ENCODE data around the gene CDC42EP2. TPM values are rescaled to one million over a fixed set of nuclear protein-coding genes. Genes with fewer than 3 reads are reported as not detected.

CDC42EP2 gene
- polyA plus RNA-seq (2012; ENCODE audit: missing spikeins), result not detected

- TF ChIP-seq TAF1 (IDR thresholded peaks at IDR 0.05; ENCODE audit: borderline replicate concordance, low read depth, low read length), result no peak
- FAIRE-seq, result peak; percentile 94
- DNase-seq (ENCODE audit: insufficient read length), result peak; percentile 91
These were observed at the start of gene CDC42EP2 for GRCh38 chr11:65314501-65315203. CDC42EP2 (plus strand) TSS chr11:65314866; CDS start chr11:65320899, 6,033 bp downstream.

DNA sequence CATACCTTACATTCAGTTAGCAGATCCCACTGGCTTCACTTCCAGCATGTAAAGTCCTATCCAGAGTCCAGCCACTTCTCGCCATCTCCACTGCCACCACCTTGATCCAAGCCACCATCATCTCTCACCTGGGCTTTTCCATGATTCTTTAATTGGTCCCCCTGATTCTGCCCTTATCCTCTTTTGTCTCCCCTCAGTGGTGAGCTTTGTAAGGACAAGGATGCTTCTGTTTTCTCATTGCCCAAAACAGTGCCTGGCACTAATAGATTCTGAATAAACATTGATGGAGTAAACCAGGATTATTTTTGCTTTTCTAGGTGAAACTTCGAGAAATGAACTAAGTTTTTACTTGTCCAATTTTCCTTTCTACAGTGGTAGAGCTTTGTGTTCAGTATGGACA lies 48.5 kb upstream of the CDC42EP2 start:
- no peak for DNase-seq (ENCODE audit: insufficient read length)
- no peak for FAIRE-seq
- no peak for TF ChIP-seq POLR2AphosphoS5 (IDR thresholded peaks at IDR 0.05; ENCODE audit: low read depth, low read length)
- TF ChIP-seq TAF1 (IDR thresholded peaks at IDR 0.05; ENCODE audit: borderline replicate concordance, low read depth, low read length), result no peak
- TF ChIP-seq POLR2A (IDR thresholded peaks at IDR 0.05; ENCODE audit: low read depth, low read length), result no peak

DNA sequence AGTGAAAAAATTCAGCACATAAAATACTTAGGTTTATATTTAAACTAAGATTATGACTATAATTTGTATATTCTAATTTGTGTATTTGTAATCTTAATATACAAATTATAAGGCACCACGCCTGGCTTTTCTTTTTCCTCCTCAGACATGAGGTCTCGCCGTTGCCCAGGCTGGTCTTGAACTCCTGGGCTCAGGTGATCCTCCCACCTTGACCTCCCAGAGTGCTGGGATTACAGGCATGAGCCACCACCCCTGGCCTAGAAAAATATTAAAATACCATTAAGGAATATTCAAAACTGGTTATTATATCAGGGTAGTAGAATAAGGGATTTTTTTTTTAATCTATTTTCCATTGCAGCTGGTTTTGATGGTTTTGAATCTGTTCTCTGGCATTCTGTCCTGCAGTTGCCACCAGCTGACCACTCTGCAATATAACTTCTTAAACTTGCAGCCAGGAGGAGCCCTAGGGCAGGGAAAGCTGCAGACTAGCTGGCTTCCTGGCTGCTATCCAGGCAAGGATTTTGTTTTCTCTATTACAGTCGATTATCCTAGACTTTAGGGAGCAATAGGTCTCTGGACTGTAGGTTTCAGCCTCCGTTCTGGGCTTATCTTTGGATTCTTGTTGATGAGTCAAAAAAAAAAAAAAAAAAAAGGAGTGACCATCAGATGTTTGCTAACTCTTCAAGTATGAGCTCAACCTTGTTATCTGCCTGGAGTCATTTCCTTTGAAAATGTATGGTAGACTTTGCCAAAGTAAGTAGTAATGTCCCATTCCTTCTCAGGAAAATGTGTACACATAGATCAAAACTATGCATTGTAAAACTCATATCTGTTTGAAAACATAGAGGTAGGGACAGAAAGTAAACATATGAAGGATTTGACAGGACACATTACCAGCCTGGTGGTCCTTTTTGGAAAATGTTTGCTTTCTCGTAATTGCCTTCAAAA lies 39.7 kb upstream of the CDC42EP2 start:
- no peak for DNase-seq (ENCODE audit: insufficient read length)
- peak; percentile 76 for FAIRE-seq
- no peak for TF ChIP-seq POLR2A (IDR thresholded peaks at IDR 0.05; ENCODE audit: low read depth, low read length)
- TF ChIP-seq POLR2AphosphoS5 (IDR thresholded peaks at IDR 0.05; ENCODE audit: low read depth, low read length), result no peak
- TF ChIP-seq TAF1 (IDR thresholded peaks at IDR 0.05; ENCODE audit: borderline replicate concordance, low read depth, low read length), result no peak

GRCh38 chr11:65275906-65276305 lies 38.8 kb upstream of the CDC42EP2 start:
- no peak for DNase-seq (ENCODE audit: insufficient read length)
- TF ChIP-seq POLR2AphosphoS5 (IDR thresholded peaks at IDR 0.05; ENCODE audit: low read depth, low read length) (no peak), TAF1 (IDR thresholded peaks at IDR 0.05; ENCODE audit: borderline replicate concordance, low read depth, low read length) (no peak), POLR2A (IDR thresholded peaks at IDR 0.05; ENCODE audit: low read depth, low read length) (no peak)
- no peak for FAIRE-seq

DNA sequence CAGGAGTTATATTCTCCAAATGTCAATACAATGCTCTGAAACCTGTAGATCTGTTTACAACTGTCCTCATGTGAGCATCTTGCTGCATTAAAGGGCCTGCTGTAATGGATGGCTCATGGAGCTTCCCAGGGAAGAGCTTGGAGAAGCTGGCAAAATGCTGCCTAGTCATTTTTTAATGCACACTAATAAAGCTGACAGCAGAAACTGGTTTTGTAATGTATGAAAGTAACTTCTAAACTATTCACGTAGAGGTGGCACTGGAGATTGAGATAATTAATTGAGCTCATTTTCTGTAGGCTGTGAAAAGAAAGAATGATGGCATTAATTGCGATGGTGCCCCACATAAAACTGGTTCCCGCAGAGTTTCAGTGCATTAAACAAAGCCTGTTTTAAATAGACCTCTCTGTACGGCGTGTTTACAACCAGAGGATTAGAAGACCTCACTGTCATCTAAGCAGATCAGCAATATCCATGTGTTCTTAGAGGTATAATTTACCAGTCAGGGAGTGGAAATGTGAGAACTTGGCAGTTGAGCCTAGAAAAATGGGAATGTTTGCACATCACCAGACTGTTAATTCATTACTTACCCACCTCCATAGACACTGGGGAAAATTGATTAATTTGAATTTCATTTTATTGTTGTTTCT lies 36.9 kb upstream of the CDC42EP2 start:
- TF ChIP-seq POLR2A (IDR thresholded peaks at IDR 0.05; ENCODE audit: low read depth, low read length) (no peak), POLR2AphosphoS5 (IDR thresholded peaks at IDR 0.05; ENCODE audit: low read depth, low read length) (no peak)
- DNase-seq (ENCODE audit: insufficient read length), result no peak
- no peak for FAIRE-seq

DNA sequence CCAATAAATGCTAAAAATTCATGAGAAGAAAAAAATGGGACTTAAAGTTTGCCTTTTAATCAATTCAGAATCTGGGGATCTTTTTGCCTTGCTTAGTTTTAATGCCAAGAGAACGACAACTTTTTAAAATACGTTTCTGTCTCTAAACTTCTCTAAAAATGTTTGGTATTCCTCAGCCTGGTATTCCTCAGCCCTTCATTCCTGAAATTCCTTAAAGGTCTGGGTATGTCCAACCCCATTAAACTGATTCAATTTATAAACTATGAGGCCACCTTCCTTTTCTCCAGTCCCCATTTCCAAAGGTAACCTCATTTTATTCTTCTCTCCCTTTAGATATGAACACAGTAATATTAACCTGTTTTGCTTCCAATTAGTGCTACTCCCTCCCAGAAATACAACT lies 36.3 kb upstream of the CDC42EP2 start:
- FAIRE-seq (no peak), DNase-seq (ENCODE audit: insufficient read length) (no peak)
- TF ChIP-seq POLR2AphosphoS5 (IDR thresholded peaks at IDR 0.05; ENCODE audit: low read depth, low read length) (no peak), POLR2A (IDR thresholded peaks at IDR 0.05; ENCODE audit: low read depth, low read length) (no peak), TAF1 (IDR thresholded peaks at IDR 0.05; ENCODE audit: borderline replicate concordance, low read depth, low read length) (no peak)

DNA sequence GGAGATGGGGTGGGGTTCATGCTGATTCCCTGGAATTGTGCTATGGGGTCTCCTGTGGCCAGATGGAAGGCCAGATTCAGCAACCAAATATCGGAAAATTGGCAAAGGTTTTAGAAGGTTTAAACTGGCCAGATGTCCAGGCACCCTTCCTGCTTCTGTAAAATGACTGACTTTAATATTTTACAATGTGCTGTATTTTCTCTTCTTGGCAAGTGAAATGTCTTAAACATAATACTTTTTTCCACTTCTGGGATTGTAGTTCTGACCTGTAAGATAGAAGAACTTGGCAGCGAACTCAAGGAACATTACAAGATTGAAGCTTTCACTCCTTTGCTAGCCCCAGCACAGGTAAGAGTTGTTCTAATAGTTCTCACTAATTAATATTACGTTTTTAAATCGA lies 35.4 kb upstream of the CDC42EP2 start:
- FAIRE-seq (no peak), DNase-seq (ENCODE audit: insufficient read length) (no peak)
- no peak for TF ChIP-seq POLR2A (IDR thresholded peaks at IDR 0.05; ENCODE audit: low read depth, low read length)
- TF ChIP-seq POLR2AphosphoS5 (IDR thresholded peaks at IDR 0.05; ENCODE audit: low read depth, low read length), result no peak
- TF ChIP-seq TAF1 (IDR thresholded peaks at IDR 0.05; ENCODE audit: borderline replicate concordance, low read depth, low read length), result no peak

DNA sequence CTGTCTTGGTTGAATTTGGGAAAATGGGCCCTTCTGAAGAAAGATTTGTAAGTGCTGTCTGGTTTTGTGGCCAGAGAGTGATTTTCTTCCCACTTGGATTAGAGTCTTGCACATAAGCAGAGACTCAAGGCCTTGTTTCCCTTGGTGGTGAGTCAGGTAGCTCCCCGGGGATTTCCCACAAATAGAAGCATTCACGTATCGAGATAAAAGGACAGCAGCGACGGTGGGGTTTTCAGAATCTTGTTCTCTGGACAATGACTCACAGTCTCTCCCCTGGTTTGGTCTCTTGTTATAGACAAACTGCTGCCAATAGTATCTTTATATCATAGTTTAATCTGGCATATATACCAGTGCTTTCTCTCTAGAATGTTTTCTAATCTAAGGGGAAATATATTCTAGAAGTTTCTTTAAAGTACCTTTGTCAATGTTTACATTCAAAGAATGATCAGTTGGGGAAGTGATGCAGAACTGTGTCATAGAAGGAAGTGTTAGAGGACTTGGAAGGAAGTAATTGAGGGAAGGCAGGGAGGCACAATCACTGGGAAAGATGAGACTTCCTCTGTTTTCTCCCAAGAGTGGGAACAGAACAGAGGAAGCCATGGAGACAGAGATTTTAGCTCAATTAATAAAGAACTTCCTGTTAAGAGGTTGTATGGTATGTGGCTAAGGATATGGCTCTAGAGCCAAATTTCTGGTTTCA lies 34.8 kb upstream of the CDC42EP2 start:
- peak; percentile 90 for FAIRE-seq
- TF ChIP-seq POLR2AphosphoS5 (IDR thresholded peaks at IDR 0.05; ENCODE audit: low read depth, low read length) (no peak), TAF1 (IDR thresholded peaks at IDR 0.05; ENCODE audit: borderline replicate concordance, low read depth, low read length) (no peak), POLR2A (IDR thresholded peaks at IDR 0.05; ENCODE audit: low read depth, low read length) (no peak)
- DNase-seq (ENCODE audit: insufficient read length), result no peak

DNA sequence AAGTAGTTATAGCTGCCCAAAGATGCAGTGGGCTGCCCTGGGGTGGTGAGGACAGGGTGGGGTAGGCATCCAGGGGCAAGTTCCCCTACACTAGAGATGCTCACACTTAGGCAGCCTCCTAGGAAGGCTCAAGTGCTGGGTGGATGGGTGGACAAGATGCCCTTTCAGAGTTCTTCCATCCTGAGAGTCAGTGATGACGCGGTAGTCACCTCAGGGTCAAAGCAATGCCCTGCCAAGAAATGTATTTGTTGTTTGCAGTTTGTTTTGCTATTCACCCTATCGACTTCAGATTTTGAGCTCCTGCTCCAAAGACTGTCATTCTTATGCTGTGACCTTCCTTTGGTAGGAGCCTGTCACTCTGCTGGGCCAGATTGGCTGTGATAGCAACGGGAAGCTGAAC lies 34.0 kb upstream of the CDC42EP2 start:
- FAIRE-seq, result no peak
- DNase-seq (ENCODE audit: insufficient read length), result no peak
- no peak for TF ChIP-seq POLR2A (IDR thresholded peaks at IDR 0.05; ENCODE audit: low read depth, low read length)
- TF ChIP-seq POLR2AphosphoS5 (IDR thresholded peaks at IDR 0.05; ENCODE audit: low read depth, low read length), result no peak
- no peak for TF ChIP-seq TAF1 (IDR thresholded peaks at IDR 0.05; ENCODE audit: borderline replicate concordance, low read depth, low read length)

GRCh38 chr11:65286686-65287085 lies 28.0 kb upstream of the CDC42EP2 start:
- DNase-seq (ENCODE audit: insufficient read length) (no peak), FAIRE-seq (no peak)
- TF ChIP-seq POLR2AphosphoS5 (IDR thresholded peaks at IDR 0.05; ENCODE audit: low read depth, low read length) (no peak), POLR2A (IDR thresholded peaks at IDR 0.05; ENCODE audit: low read depth, low read length) (no peak), TAF1 (IDR thresholded peaks at IDR 0.05; ENCODE audit: borderline replicate concordance, low read depth, low read length) (no peak)

DNA sequence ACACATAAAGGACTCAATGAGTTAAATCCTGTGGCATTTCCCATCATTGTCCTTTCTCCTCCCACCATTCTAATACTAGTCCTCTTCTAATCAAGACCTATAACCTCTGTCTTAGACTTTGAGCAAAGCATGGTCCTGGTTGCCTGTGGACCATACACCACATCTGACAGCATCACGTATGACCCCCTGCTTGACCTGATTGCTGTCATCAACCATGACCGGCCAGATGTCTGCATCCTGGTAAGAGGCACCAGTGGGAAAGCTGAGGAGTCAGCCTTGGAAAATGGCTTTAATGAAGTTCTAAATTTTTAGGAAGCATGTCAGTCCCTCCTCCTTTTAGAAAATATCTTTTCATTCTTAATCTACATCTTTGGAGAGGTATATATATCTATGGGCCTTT lies 27.1 kb upstream of the CDC42EP2 start:
- FAIRE-seq (no peak), DNase-seq (ENCODE audit: insufficient read length) (no peak)
- TF ChIP-seq POLR2A (IDR thresholded peaks at IDR 0.05; ENCODE audit: low read depth, low read length) (no peak), POLR2AphosphoS5 (IDR thresholded peaks at IDR 0.05; ENCODE audit: low read depth, low read length) (no peak), TAF1 (IDR thresholded peaks at IDR 0.05; ENCODE audit: borderline replicate concordance, low read depth, low read length) (no peak)

Measured in GM12892 (cell line).